Measurements from ENCODE around the gene PPP1CA. TPM values are rescaled to one million over a fixed set of nuclear protein-coding genes. Genes with fewer than 3 reads are reported as not detected.

The PPP1CA gene
- total RNA-seq (100 to 1,000 TPM; 118 to 198 (median 186) TPM), total RNA-seq (56.2 to 281 (median 123) reads per million in 29 experiments)
- total RNA-seq (2013), result 201 TPM

DNA sequence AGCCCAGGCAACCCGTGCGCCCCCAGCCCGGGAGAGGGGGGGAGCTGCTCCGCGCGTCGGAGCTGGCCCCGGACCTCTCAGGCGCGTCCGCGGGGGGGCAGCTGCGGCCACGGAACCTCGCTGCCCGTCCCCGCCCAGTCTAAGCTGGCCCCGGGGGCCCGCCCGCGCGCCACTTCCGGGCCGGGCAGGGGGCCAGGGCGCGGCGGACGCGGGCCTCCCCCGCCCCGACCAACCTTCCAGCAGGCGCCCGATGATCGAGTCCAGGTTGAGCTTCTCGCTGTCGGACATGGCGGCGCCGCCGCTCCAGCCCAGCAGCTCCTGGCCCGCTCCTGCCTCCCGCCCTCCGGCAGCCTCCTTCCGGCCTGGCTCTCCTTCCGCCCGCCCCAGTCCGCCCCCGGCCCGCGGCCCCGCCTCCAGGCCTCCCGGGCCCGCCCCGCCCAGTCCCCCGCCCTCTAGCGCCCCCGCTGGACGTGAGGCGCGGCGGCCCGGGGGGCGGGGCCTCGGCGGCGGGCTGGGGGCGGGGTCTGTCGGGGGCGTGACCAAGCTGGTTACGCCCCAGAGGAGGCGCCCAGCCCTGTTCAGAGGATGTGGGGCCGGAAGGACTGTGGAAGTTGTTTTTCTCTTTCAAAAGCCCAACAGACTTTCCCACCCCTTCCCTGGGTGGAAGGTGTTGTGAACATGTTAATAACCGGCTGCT lies at the start of gene PPP1CA:
PPP1CA (minus strand) TSS at position 364 of the 697 bp plus-strand sequence; CDS start at position 288, 76 bp downstream.
- CTCF ChIA-PET, result interaction anchor here (0.5 to 2.1 kb wide), 17 partner anchors 10 to 935 kb away, joined by 3 to 17 read pairs (median 6); partner anchors contain the start of genes AIP (in 1 of the 2), POLD4 (in 1 of the 2), PTPRCAP (in 1 of the 2) and RAD9A (in 1 of the 2)

DNA sequence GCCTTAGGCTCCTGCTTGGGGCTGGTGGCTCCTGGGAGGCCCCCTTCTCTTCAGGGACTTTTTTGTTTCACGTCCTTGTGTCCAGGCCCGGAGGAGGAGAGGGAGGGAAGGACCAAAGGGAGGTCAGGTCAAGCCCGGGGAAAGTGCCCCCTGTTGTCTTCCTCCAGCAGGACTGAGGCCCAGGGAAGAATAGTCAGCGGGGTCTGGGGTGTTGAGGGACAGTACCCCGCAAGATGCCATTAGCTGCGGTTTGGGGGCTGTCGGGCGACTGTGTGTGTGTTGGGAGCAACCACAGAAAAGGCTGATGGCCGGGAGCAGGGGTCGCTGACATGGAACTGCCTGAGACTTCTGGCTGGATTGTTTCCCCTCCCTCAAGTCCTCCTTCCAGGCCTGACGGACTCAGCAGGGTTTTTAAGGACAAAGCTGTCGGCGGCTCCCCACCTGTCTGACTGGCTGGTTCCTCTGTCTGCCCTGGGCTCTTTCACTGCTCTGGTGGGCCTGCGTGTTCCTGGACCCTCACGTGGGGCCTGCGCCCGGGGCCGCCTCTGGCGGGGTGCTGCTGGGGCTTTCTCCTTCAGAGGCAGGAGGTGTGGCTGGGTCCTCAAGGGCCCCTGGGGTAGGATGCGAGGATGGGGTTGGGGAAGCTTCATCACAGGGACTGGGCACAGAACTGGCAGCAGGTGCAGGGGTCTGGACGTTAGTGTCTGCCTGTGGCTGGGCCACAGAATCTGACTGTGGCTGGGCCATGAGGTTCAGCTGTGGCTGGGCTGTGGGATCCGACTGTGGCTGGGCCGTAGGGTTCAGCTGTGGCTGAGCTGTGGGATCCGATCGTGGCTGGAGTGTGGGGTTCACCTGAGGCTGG lies 49.4 kb upstream of the PPP1CA start:
- no peaks in the 10 kb centered on the region for H3K36me3 Mint-ChIP-seq
- DNase-seq (no peak), ATAC-seq (replicated peaks in 1 of 4) (no peak)
- peaks cover 14 to 62% of the 10 kb centered on the region in 2 experiments for H3K4me1 ChIP-seq (ENCODE audit: control insufficient read depth in 1 of 2, extremely low read depth in 1 of 2, insufficient read depth in 2 of 2, low read length in 2 of 2)
- H3K27me3 Mint-ChIP-seq, result no peaks in the 10 kb centered on the region
- ChIA-PET POLR2A (interaction anchor here in 1 of 2 donors (0.5 kb wide), 1 partner anchor 138 kb away, joined by 4 read pairs; no protein-coding TSS in a partner anchor), CTCF (interaction anchor here in 1 of 2 donors (0.5 to 0.6 kb wide), 2 partner anchors 36 to 72 kb away, joined by 3 read pairs; no protein-coding TSS in a partner anchor)
- no peak overlapping the region for H3K4me3 Mint-ChIP-seq
- peaks cover 0 to 23% of the 10 kb centered on the region in 2 experiments for H3K27me3 ChIP-seq (replicated peaks in 1 of 2; ENCODE audit: control insufficient read depth in 2 of 2, extremely low read depth in 1 of 2, insufficient read depth in 2 of 2, low read length in 1 of 2)
- no peaks in the 10 kb centered on the region for H3K9me3 Mint-ChIP-seq
- WGBS (ENCODE audit: insufficient coverage), result 82% methylated on average over 21 of the region's 25 CpGs
- peaks cover 42 to 45% (median 43%) of the 10 kb centered on the region in 3 donors for H3K4me1 Mint-ChIP-seq
- no peaks in the 10 kb centered on the region for H3K9me3 ChIP-seq
- H3K4me3 ChIP-seq (ENCODE audit: control insufficient read depth in 1 of 2, extremely low read depth in 1 of 2, low read length in 1 of 2), result no peak overlapping the region
- no peaks in the 10 kb centered on the region for H3K36me3 ChIP-seq (ENCODE audit: control insufficient read depth in 2 of 2, extremely low read depth in 1 of 2, insufficient read depth in 1 of 2, low read length in 1 of 2)
- H3K27ac Mint-ChIP-seq, result peak overlapping the region in 1 of 2 donors; percentile 52
- no peak overlapping the region for H3K27ac ChIP-seq (ENCODE audit: low read length)

More for the DNA sequence above, at the start of gene PPP1CA:
- Histone ChIP-seq H3K4me1 (ENCODE audit: control insufficient read depth in 1 of 2, extremely low read depth in 1 of 2, insufficient read depth in 2 of 2, low read length in 2 of 2) (peaks cover 30 to 88% of the 10 kb centered on the region in 2 experiments), H3K4me3 (ENCODE audit: control insufficient read depth in 1 of 2, extremely low read depth in 1 of 2, low read length in 1 of 2) (peak within 1 kb of the TSS; percentile 81 to 97), H3K27ac (ENCODE audit: low read length) (peak within 1 kb of the TSS; percentile 74), H3K27me3 (replicated peaks in 1 of 2; ENCODE audit: control insufficient read depth in 2 of 2, extremely low read depth in 1 of 2, insufficient read depth in 2 of 2, low read length in 1 of 2) (no peaks in the 10 kb centered on the region), H3K9me3 (no peaks in the 10 kb centered on the region), H3K36me3 (ENCODE audit: control insufficient read depth in 2 of 2, extremely low read depth in 1 of 2, insufficient read depth in 1 of 2, low read length in 1 of 2) (peaks cover 16 to 48% of the 10 kb centered on the region in 2 donors)
- POLR2A ChIA-PET, result interaction anchor here (0.5 to 0.6 kb wide), 4 partner anchors 25 to 1903 kb away, joined by 3 to 5 read pairs (median 4); partner anchors contain the start of genes CORO1B (in 1 of the 2) and MALAT1 (in 1 of the 2)
- Mint-ChIP-seq H3K4me1 (peaks cover 63 to 76% (median 66%) of the 10 kb centered on the region in 3 donors), H3K27ac (peak within 1 kb of the TSS; percentile 96), H3K27me3 (no peaks in the 10 kb centered on the region), H3K36me3 (peaks cover 19% of the 10 kb centered on the region), H3K4me3 (peak within 1 kb of the TSS; percentile 88 to 97 (median 96)), H3K9me3 (no peaks in the 10 kb centered on the region)
- under 1% methylated on average over 42 of the region's 73 CpGs for WGBS (ENCODE audit: insufficient coverage)
- DNase-seq, result peak; percentile 78 to 96 (median 90)
- ATAC-seq (replicated peaks in 1 of 4), result peak; percentile 67 to 75 (median 72)

DNA sequence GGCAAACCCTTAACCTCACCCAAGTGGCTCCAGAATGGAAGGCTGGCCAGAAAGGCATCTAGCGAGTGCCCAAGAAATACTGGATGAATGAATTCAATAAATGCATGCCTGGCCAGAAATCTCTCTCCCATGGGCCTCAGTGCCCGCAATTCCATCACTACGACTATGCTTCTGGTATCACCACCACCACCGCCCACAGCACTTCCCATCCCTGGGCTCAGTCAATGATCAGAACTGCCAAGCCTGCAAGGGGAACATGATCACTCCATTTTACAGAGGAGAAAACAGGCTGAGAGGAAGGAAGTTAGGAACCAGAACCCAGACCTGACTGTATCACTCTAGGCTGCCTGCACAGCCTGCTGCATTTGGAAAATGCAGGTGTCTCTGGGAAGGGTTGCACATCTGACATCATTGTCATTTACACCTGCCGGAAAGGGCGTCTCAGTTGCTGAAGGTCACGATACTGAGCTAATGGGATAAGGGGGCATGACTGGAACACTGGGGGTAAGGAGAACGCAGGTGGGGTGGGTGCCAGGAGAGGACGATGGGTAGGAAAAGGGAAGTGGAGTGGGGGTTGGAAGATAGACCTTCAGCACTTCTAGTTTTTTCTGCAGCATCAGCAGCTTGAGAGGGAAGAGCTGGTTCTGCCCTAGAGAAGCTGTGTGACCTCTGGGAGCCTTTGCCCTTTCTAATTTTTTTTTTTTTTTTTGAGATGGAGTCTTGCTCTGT lies 47.6 kb upstream of the PPP1CA start:
- CTCF ChIA-PET, result interaction anchor here in 1 of 2 donors (0.7 kb wide), 1 partner anchor 132 kb away, joined by 7 read pairs; no protein-coding TSS in a partner anchor

GRCh38 chr11:67448220-67448609 lies 46.6 kb upstream of the PPP1CA start:
- Histone ChIP-seq H3K9me3 (no peaks in the 10 kb centered on the region), H3K4me1 (ENCODE audit: control insufficient read depth in 1 of 2, extremely low read depth in 1 of 2, insufficient read depth in 2 of 2, low read length in 2 of 2) (peaks cover 24 to 85% of the 10 kb centered on the region in 2 experiments), H3K27me3 (replicated peaks in 1 of 2; ENCODE audit: control insufficient read depth in 2 of 2, extremely low read depth in 1 of 2, insufficient read depth in 2 of 2, low read length in 1 of 2) (peaks cover 0 to 11% of the 10 kb centered on the region in 2 experiments), H3K27ac (ENCODE audit: low read length) (no peak overlapping the region), H3K36me3 (ENCODE audit: control insufficient read depth in 2 of 2, extremely low read depth in 1 of 2, insufficient read depth in 1 of 2, low read length in 1 of 2) (no peaks in the 10 kb centered on the region), H3K4me3 (ENCODE audit: control insufficient read depth in 1 of 2, extremely low read depth in 1 of 2, low read length in 1 of 2) (no peak overlapping the region)
- no peaks in the 10 kb centered on the region for H3K27me3 Mint-ChIP-seq
- H3K9me3 Mint-ChIP-seq, result no peaks in the 10 kb centered on the region
- DNase-seq (no peak), ATAC-seq (replicated peaks in 1 of 4) (no peak)
- ChIA-PET CTCF (interaction anchor here in 1 of 2 donors (0.7 kb wide), 1 partner anchor 86 kb away, joined by 3 read pairs; no protein-coding TSS in a partner anchor), POLR2A (no interaction called here)
- peak overlapping the region in 2 of 3 donors; percentile 17 to 80 for H3K4me3 Mint-ChIP-seq
- 97% methylated on average over 3 of the region's 7 CpGs for WGBS (ENCODE audit: insufficient coverage)
- peaks cover 66 to 69% (median 67%) of the 10 kb centered on the region in 3 donors for H3K4me1 Mint-ChIP-seq
- no peaks in the 10 kb centered on the region for H3K36me3 Mint-ChIP-seq
- peak overlapping the region; percentile 57 to 64 for H3K27ac Mint-ChIP-seq

More for the DNA sequence above, 47.6 kb upstream of the PPP1CA start:
- Histone ChIP-seq H3K4me3 (ENCODE audit: control insufficient read depth in 1 of 2, extremely low read depth in 1 of 2, low read length in 1 of 2) (no peak overlapping the region), H3K27me3 (replicated peaks in 1 of 2; ENCODE audit: control insufficient read depth in 2 of 2, extremely low read depth in 1 of 2, insufficient read depth in 2 of 2, low read length in 1 of 2) (peaks cover 0 to 11% of the 10 kb centered on the region in 2 experiments), H3K4me1 (ENCODE audit: control insufficient read depth in 1 of 2, extremely low read depth in 1 of 2, insufficient read depth in 2 of 2, low read length in 2 of 2) (peaks cover 24 to 77% of the 10 kb centered on the region in 2 experiments), H3K36me3 (ENCODE audit: control insufficient read depth in 2 of 2, extremely low read depth in 1 of 2, insufficient read depth in 1 of 2, low read length in 1 of 2) (no peaks in the 10 kb centered on the region), H3K9me3 (no peaks in the 10 kb centered on the region), H3K27ac (ENCODE audit: low read length) (no peak overlapping the region)
- Mint-ChIP-seq H3K27me3 (no peaks in the 10 kb centered on the region), H3K4me1 (peaks cover 59 to 62% (median 60%) of the 10 kb centered on the region in 3 donors), H3K27ac (peak overlapping the region; percentile 37 to 68), H3K9me3 (no peaks in the 10 kb centered on the region), H3K4me3 (peak overlapping the region in 1 of 3 donors; percentile 43), H3K36me3 (no peaks in the 10 kb centered on the region)
- POLR2A ChIA-PET, result interaction anchor here in 1 of 2 donors (0.6 kb wide), 1 partner anchor 28 kb away, joined by 5 read pairs; no protein-coding TSS in a partner anchor
- DNase-seq (no peak), ATAC-seq (replicated peaks in 1 of 4) (no peak)
- 67% methylated on average over 9 of the region's 9 CpGs for WGBS (ENCODE audit: insufficient coverage)

DNA sequence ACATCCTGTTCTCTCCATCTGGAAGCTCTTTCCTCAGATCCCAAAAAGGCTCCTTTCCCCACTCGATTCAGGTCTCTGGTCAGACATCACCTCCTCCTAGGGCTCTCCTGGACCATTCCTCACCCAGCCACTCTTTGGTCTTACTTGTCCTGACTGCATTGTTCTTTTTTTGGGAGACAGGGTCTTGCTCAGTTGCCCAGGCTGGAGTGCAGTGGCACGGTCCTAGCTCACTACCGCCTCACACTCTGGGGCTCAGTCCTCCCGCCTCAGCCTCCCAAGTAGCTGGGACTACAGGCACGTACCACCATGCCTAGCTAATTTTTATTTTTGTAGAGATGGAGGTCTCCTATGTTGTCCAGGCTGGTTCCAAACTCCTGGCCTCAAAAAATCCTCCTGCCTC lies 43.9 kb upstream of the PPP1CA start:
- peaks cover 82 to 90% (median 85%) of the 10 kb centered on the region in 3 donors for H3K4me1 Mint-ChIP-seq
- 100% methylated on average over 1 of the region's 5 CpGs for WGBS (ENCODE audit: insufficient coverage)
- peak overlapping the region; percentile 10 to 80 (median 47) for H3K4me3 Mint-ChIP-seq

More for the DNA sequence above, 43.9 kb upstream of the PPP1CA start:
- Histone ChIP-seq H3K4me1 (ENCODE audit: control insufficient read depth in 1 of 2, extremely low read depth in 1 of 2, insufficient read depth in 2 of 2, low read length in 2 of 2) (peaks cover 28 to 92% of the 10 kb centered on the region in 2 experiments), H3K27me3 (replicated peaks in 1 of 2; ENCODE audit: control insufficient read depth in 2 of 2, extremely low read depth in 1 of 2, insufficient read depth in 2 of 2, low read length in 1 of 2) (peaks cover 0 to 2% of the 10 kb centered on the region in 2 experiments), H3K9me3 (no peaks in the 10 kb centered on the region), H3K27ac (ENCODE audit: low read length) (peak overlapping the region; percentile 90), H3K4me3 (ENCODE audit: control insufficient read depth in 1 of 2, extremely low read depth in 1 of 2, low read length in 1 of 2) (no peak overlapping the region), H3K36me3 (ENCODE audit: control insufficient read depth in 2 of 2, extremely low read depth in 1 of 2, insufficient read depth in 1 of 2, low read length in 1 of 2) (no peaks in the 10 kb centered on the region)
- POLR2A ChIA-PET, result interaction anchor here in 1 of 2 donors (0.6 kb wide), 1 partner anchor 14 kb away, joined by 3 read pairs; no protein-coding TSS in a partner anchor
- peak overlapping the region; percentile 92 to 97 for H3K27ac Mint-ChIP-seq
- DNase-seq, result no peak
- CTCF ChIA-PET, result no interaction called here
- H3K36me3 Mint-ChIP-seq, result no peaks in the 10 kb centered on the region
- H3K27me3 Mint-ChIP-seq, result no peaks in the 10 kb centered on the region
- H3K9me3 Mint-ChIP-seq, result no peaks in the 10 kb centered on the region
- ATAC-seq (replicated peaks in 1 of 4), result no peak
